Right lobe of liver (tissue), 4 donors: ENCODE measurements around the gene RHBDL2.

Experiments
- CTCF ChIP-seq, 4 donors: fragments of 200-600 bp in 3 of 4; fragments of 450-650 bp in 1 of 4; IDR thresholded peaks; one replicate each; pipeline versions ENCODE4 v1.5.1 to v1.8.0; 2016 to 2022; ENCODE audit warnings: antibody characterized with exemption in 4 of 4, mild to moderate bottlenecking in 2 of 4
- POLR2A ChIP-seq: fragments of 450-650 bp; IDR thresholded peaks from one replicate; pipeline ENCODE4 v1.6.1; 2017; ENCODE audit warnings: antibody characterized with exemption, mild to moderate bottlenecking
- donor health status: DM: no; HTN: no; CAD: no.
- donor health status: DM: no; HTN: no; CAD: no.
- donor health status: DM: no; HTN: yes; CAD: no.

GRCh38 chr1:38898653-38899230 is 42.9 kb downstream of the RHBDL2 start:
- no peak for TF ChIP-seq CTCF (IDR thresholded peaks at IDR 0.05)
- no peak for TF ChIP-seq POLR2A
